Hepatocyte (in vitro differentiated cells): Measurements from ENCODE around the gene SLC10A3.

Source experiments
- CTCF ChIP-seq: fragments of 200-600 bp; sonication (generic); IDR thresholded peaks from 2 replicates; pipeline ENCODE4 v1.5.1; 2016; ENCODE audit warnings: antibody characterized with exemption, mild to moderate bottlenecking; ENCODE audit not compliant: poor library complexity
- EZH2 ChIP-seq: fragments of 200-600 bp; sonication (generic); IDR thresholded peaks from 2 replicates; pipeline ENCODE4 v1.6.1; 2016; ENCODE audit warnings: antibody characterized with exemption, mild to moderate bottlenecking, borderline replicate concordance
- EZH2phosphoT487 ChIP-seq: fragments of 200-600 bp; sonication (generic); IDR thresholded peaks from one replicate; pipeline ENCODE4 v1.6.1; 2018; ENCODE audit warnings: antibody characterized with exemption, mild to moderate bottlenecking, low read depth, moderate library complexity; ENCODE audit not compliant: unreplicated experiment, severe bottlenecking

GRCh38 chrX:154470914-154471568 lies 19.4 kb downstream of the SLC10A3 start:
- no peak for TF ChIP-seq CTCF
- TF ChIP-seq EZH2 = no peak
- no peak for TF ChIP-seq EZH2phosphoT487
